LNCAP (cell line): ENCODE measurements around the gene OTULIN.

Experiments used
- TF ChIP-seq, protein P1 (sequence below): fragments of 450-650 bp; IDR thresholded peaks from 2 replicates; pipeline ENCODE4 v1.5.1; 2017; ENCODE audit warnings: mild to moderate bottlenecking

The OTULIN gene

GRCh38 chr5:14664270-14665100 is at the start of gene OTULIN:
Gene OTULIN (plus strand): TSS chr5:14664718. CDS start chr5:14664826, 108 bp downstream.
- TF ChIP-seq, protein P1, sequence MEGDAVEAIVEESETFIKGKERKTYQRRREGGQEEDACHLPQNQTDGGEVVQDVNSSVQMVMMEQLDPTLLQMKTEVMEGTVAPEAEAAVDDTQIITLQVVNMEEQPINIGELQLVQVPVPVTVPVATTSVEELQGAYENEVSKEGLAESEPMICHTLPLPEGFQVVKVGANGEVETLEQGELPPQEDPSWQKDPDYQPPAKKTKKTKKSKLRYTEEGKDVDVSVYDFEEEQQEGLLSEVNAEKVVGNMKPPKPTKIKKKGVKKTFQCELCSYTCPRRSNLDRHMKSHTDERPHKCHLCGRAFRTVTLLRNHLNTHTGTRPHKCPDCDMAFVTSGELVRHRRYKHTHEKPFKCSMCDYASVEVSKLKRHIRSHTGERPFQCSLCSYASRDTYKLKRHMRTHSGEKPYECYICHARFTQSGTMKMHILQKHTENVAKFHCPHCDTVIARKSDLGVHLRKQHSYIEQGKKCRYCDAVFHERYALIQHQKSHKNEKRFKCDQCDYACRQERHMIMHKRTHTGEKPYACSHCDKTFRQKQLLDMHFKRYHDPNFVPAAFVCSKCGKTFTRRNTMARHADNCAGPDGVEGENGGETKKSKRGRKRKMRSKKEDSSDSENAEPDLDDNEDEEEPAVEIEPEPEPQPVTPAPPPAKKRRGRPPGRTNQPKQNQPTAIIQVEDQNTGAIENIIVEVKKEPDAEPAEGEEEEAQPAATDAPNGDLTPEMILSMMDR = no peak

- TF ChIP-seq, protein P1 = no peak
Measured at GRCh38 chr5:14615365-14615764, 49.2 kb upstream of the OTULIN start.

GRCh38 chr5:14617441-14617840 is 47.1 kb upstream of the OTULIN start:
- TF ChIP-seq, protein P1 = no peak

DNA sequence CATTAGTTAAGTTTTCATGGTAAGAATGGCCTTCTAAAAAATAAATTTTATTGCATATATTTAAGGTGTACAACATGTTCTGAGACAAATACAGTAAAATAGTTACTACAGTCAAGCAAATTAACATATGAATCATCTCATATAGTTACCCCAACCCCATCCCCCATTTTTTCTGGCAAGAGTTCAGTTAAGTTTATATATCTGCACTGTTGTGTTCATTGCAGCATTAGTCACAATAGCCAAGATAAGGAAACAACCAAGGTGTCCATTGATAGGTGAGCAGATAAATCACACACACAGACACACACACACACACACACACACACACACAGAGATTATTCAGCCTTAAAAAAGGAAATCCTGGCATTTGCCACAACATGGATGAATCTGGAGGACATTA is 37.2 kb upstream of the OTULIN start:
- TF ChIP-seq, protein P1 = no peak

DNA sequence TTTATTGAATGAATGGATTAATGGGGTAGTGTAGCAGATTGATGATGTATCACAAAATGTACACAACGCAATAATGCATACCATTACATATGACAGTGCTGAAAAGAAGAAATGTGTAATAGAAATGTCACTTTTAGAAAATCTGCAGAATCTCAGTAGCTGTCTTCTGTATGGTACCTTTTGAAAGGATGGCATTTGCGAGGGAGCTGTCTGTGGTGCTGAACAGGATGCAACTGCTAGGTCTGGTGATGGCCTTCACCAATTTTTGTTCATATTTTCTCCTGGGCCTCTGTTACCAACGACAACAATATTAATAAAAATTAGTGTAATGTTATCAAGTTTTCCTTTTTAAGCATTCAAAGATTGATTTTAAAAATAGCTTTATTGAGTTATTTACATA is 36.2 kb upstream of the OTULIN start:
- TF ChIP-seq, protein P1 = no peak

- TF ChIP-seq, protein P1 = no peak
Measured at GRCh38 chr5:14630671-14631070, 33.8 kb upstream of the OTULIN start.

DNA sequence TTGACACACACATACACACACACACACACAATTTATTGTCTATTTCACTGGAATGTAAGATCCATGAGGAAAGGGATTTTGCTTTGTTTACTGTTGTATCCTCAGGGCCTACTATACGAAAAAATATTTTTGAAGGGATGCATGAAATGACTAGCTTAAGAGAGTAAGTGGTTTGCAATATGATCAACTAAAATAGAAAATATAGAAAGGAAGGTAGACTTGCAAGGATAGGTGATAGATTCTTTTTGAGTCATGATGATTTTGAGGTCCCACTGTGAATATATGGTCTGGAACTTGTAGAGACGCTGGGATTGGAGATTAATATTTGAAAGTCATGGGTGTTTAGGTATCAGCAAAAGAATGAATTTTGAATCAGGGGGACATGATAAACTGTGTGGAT is 28.9 kb upstream of the OTULIN start:
- TF ChIP-seq, protein P1 = no peak

DNA sequence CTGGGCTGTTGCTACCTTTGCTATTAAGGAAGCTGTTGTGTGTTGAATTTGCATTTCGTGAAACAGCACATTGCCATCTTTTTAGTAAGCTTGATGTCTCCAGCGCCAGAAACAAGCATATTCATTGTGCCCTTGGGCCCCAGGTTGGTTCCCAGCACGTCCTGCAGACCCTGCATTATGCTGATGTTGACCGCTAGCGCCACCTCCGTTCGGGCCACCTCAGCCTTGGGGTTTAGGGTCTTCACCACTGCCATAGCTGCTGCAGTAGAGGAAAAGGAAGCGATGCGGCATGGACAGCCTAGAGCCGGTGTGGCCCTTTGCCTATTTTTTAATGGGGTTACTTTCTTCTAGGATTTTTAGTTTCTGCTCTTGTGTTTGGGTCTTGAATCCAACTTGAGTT is 23.8 kb upstream of the OTULIN start:
- TF ChIP-seq, protein P1 = no peak
